ENCODE results near the gene MEIOC.
"Not testable (repeated sequence)": the region's sequence is repeated elsewhere in the genome, so short reads cannot be mapped to it uniquely, and the experiment has no call there.

MEIOC gene

GRCh38 chr17:44628243-44629188 lies 27.8 kb upstream of the MEIOC start:
- Histone ChIP-seq H3K27me3 (ENCODE audit: control insufficient read depth, insufficient read depth, low read length) (peaks cover 3% of the 10 kb centered on the region), H3K36me3 (ENCODE audit: insufficient read depth, low read length) (no peaks in the 10 kb centered on the region), H3K9me3 (replicated peaks; ENCODE audit: low read length) (no peaks in the 10 kb centered on the region), H3K4me3 (ENCODE audit: low read length) (no peak overlapping the region), H3K4me1 (ENCODE audit: control insufficient read depth, insufficient read depth, low read length) (peaks cover 6% of the 10 kb centered on the region), H3K9ac (ENCODE audit: low read depth, low read length) (peak overlapping the region; percentile 29), H3K4me2 (ENCODE audit: low read length) (no peak overlapping the region)

GRCh38 chr17:44629314-44629713 lies 27.0 kb upstream of the MEIOC start:
- Histone ChIP-seq H3K27me3 (ENCODE audit: control insufficient read depth, insufficient read depth, low read length) (peaks cover 3% of the 10 kb centered on the region), H3K4me2 (ENCODE audit: low read length) (no peak overlapping the region), H3K4me3 (ENCODE audit: low read length) (no peak overlapping the region), H3K9me3 (replicated peaks; ENCODE audit: low read length) (no peaks in the 10 kb centered on the region), H3K9ac (ENCODE audit: low read depth, low read length) (no peak overlapping the region), H3K4me1 (ENCODE audit: control insufficient read depth, insufficient read depth, low read length) (peaks cover 6% of the 10 kb centered on the region), H3K36me3 (ENCODE audit: insufficient read depth, low read length) (no peaks in the 10 kb centered on the region)

- Histone ChIP-seq H3K9me3 (replicated peaks; ENCODE audit: low read length) (no peaks in the 10 kb centered on the region), H3K27me3 (ENCODE audit: control insufficient read depth, insufficient read depth, low read length) (no peaks in the 10 kb centered on the region), H3K9ac (ENCODE audit: low read depth, low read length) (no peak overlapping the region)
These were observed 25.6 kb upstream of the MEIOC start for GRCh38 chr17:44630703-44631102.

GRCh38 chr17:44633998-44634397 lies 22.3 kb upstream of the MEIOC start:
- Histone ChIP-seq H3K4me2 (ENCODE audit: low read length) (no peak overlapping the region), H3K36me3 (ENCODE audit: insufficient read depth, low read length) (no peaks in the 10 kb centered on the region), H3K27me3 (ENCODE audit: control insufficient read depth, insufficient read depth, low read length) (no peaks in the 10 kb centered on the region), H3K4me1 (ENCODE audit: control insufficient read depth, insufficient read depth, low read length) (no peaks in the 10 kb centered on the region), H3K9ac (ENCODE audit: low read depth, low read length) (no peak overlapping the region), H3K9me3 (replicated peaks; ENCODE audit: low read length) (no peaks in the 10 kb centered on the region), H3K4me3 (ENCODE audit: low read length) (no peak overlapping the region)

More at GRCh38 chr17:44630703-44631102, 25.6 kb upstream of the MEIOC start:
- Histone ChIP-seq H3K36me3 (ENCODE audit: insufficient read depth, low read length) (no peaks in the 10 kb centered on the region), H3K4me3 (ENCODE audit: low read length) (no peak overlapping the region), H3K4me1 (ENCODE audit: control insufficient read depth, insufficient read depth, low read length) (peaks cover 6% of the 10 kb centered on the region), H3K4me2 (ENCODE audit: low read length) (no peak overlapping the region)

- H3K9me3 ChIP-seq (replicated peaks; ENCODE audit: low read length); H3K4me2 ChIP-seq (ENCODE audit: low read length); H3K4me1 ChIP-seq (ENCODE audit: control insufficient read depth, insufficient read depth, low read length); H3K4me3 ChIP-seq (ENCODE audit: low read length); H3K27me3 ChIP-seq (ENCODE audit: control insufficient read depth, insufficient read depth, low read length); H3K36me3 ChIP-seq (ENCODE audit: insufficient read depth, low read length); H3K9ac ChIP-seq (ENCODE audit: low read depth, low read length): not testable (repeated sequence)
These were observed 21.9 kb upstream of the MEIOC start for GRCh38 chr17:44634401-44634800.

GRCh38 chr17:44636562-44636961 lies 19.7 kb upstream of the MEIOC start:
- no peak overlapping the region for H3K9ac ChIP-seq (ENCODE audit: low read depth, low read length)
- H3K36me3 ChIP-seq (ENCODE audit: insufficient read depth, low read length): no peaks in the 10 kb centered on the region
- no peak overlapping the region for H3K4me3 ChIP-seq (ENCODE audit: low read length)
- H3K9me3 ChIP-seq (replicated peaks; ENCODE audit: low read length): no peaks in the 10 kb centered on the region
- H3K4me2 ChIP-seq (ENCODE audit: low read length): no peak overlapping the region
- no peaks in the 10 kb centered on the region for H3K4me1 ChIP-seq (ENCODE audit: control insufficient read depth, insufficient read depth, low read length)
- H3K27me3 ChIP-seq (ENCODE audit: control insufficient read depth, insufficient read depth, low read length): peaks cover 4% of the 10 kb centered on the region

GRCh38 chr17:44637066-44637465 lies 19.2 kb upstream of the MEIOC start:
- Histone ChIP-seq H3K4me1 (ENCODE audit: control insufficient read depth, insufficient read depth, low read length) (no peaks in the 10 kb centered on the region), H3K9me3 (replicated peaks; ENCODE audit: low read length) (no peaks in the 10 kb centered on the region), H3K36me3 (ENCODE audit: insufficient read depth, low read length) (no peaks in the 10 kb centered on the region), H3K4me3 (ENCODE audit: low read length) (no peak overlapping the region), H3K9ac (ENCODE audit: low read depth, low read length) (no peak overlapping the region), H3K27me3 (ENCODE audit: control insufficient read depth, insufficient read depth, low read length) (peaks cover 4% of the 10 kb centered on the region), H3K4me2 (ENCODE audit: low read length) (no peak overlapping the region)

GRCh38 chr17:44642834-44643233 lies 13.4 kb upstream of the MEIOC start:
- H3K4me3 ChIP-seq (ENCODE audit: low read length): no peak overlapping the region
- no peak overlapping the region for H3K9ac ChIP-seq (ENCODE audit: low read depth, low read length)

GRCh38 chr17:44645341-44645740 lies 10.9 kb upstream of the MEIOC start:
- Histone ChIP-seq H3K9me3 (replicated peaks; ENCODE audit: low read length) (no peaks in the 10 kb centered on the region), H3K27me3 (ENCODE audit: control insufficient read depth, insufficient read depth, low read length) (peaks cover 17% of the 10 kb centered on the region), H3K4me2 (ENCODE audit: low read length) (no peak overlapping the region), H3K4me1 (ENCODE audit: control insufficient read depth, insufficient read depth, low read length) (no peaks in the 10 kb centered on the region), H3K9ac (ENCODE audit: low read depth, low read length) (no peak overlapping the region), H3K36me3 (ENCODE audit: insufficient read depth, low read length) (no peaks in the 10 kb centered on the region), H3K4me3 (ENCODE audit: low read length) (no peak overlapping the region)

More at GRCh38 chr17:44642834-44643233, 13.4 kb upstream of the MEIOC start:
- Histone ChIP-seq H3K4me2 (ENCODE audit: low read length) (no peak overlapping the region), H3K27me3 (ENCODE audit: control insufficient read depth, insufficient read depth, low read length) (peaks cover 7% of the 10 kb centered on the region), H3K9me3 (replicated peaks; ENCODE audit: low read length) (no peaks in the 10 kb centered on the region), H3K36me3 (ENCODE audit: insufficient read depth, low read length) (no peaks in the 10 kb centered on the region), H3K4me1 (ENCODE audit: control insufficient read depth, insufficient read depth, low read length) (no peaks in the 10 kb centered on the region)

GRCh38 chr17:44646280-44646679 lies 10.0 kb upstream of the MEIOC start:
- no peaks in the 10 kb centered on the region for H3K36me3 ChIP-seq (ENCODE audit: insufficient read depth, low read length)
- H3K4me2 ChIP-seq (ENCODE audit: low read length): no peak overlapping the region
- H3K27me3 ChIP-seq (ENCODE audit: control insufficient read depth, insufficient read depth, low read length): peaks cover 17% of the 10 kb centered on the region

GRCh38 chr17:44647736-44648135 lies 8.5 kb upstream of the MEIOC start:
- H3K27me3 ChIP-seq (ENCODE audit: control insufficient read depth, insufficient read depth, low read length): peaks cover 17% of the 10 kb centered on the region
- H3K36me3 ChIP-seq (ENCODE audit: insufficient read depth, low read length): no peaks in the 10 kb centered on the region
- no peak overlapping the region for H3K4me2 ChIP-seq (ENCODE audit: low read length)
- no peak overlapping the region for H3K9ac ChIP-seq (ENCODE audit: low read depth, low read length)
- H3K9me3 ChIP-seq (replicated peaks; ENCODE audit: low read length): no peaks in the 10 kb centered on the region
- H3K4me3 ChIP-seq (ENCODE audit: low read length): no peak overlapping the region
- H3K4me1 ChIP-seq (ENCODE audit: control insufficient read depth, insufficient read depth, low read length): no peaks in the 10 kb centered on the region

More at GRCh38 chr17:44646280-44646679, 10.0 kb upstream of the MEIOC start:
- Histone ChIP-seq H3K4me3 (ENCODE audit: low read length) (no peak overlapping the region), H3K9ac (ENCODE audit: low read depth, low read length) (no peak overlapping the region), H3K9me3 (replicated peaks; ENCODE audit: low read length) (no peaks in the 10 kb centered on the region), H3K4me1 (ENCODE audit: control insufficient read depth, insufficient read depth, low read length) (no peaks in the 10 kb centered on the region)

GRCh38 chr17:44648963-44649362 lies 7.3 kb upstream of the MEIOC start:
- Histone ChIP-seq H3K36me3 (ENCODE audit: insufficient read depth, low read length) (no peaks in the 10 kb centered on the region), H3K27me3 (ENCODE audit: control insufficient read depth, insufficient read depth, low read length) (peaks cover 17% of the 10 kb centered on the region), H3K9me3 (replicated peaks; ENCODE audit: low read length) (no peaks in the 10 kb centered on the region), H3K4me2 (ENCODE audit: low read length) (no peak overlapping the region), H3K4me1 (ENCODE audit: control insufficient read depth, insufficient read depth, low read length) (no peaks in the 10 kb centered on the region), H3K4me3 (ENCODE audit: low read length) (no peak overlapping the region), H3K9ac (ENCODE audit: low read depth, low read length) (no peak overlapping the region)

Data from skeletal muscle satellite cell (primary cell).